Eye (tissue), 1 donor: Measurements from ENCODE around the gene SPZ1.
"Not testable (repeated sequence)": the region's sequence is repeated elsewhere in the genome, so short reads cannot be mapped to it uniquely, and the experiment has no call there.

ENCODE experiments used
- DNase-seq: peaks from one replicate; pipeline ENCODE4 v3.0.0-alpha.2; 2015

The SPZ1 gene

GRCh38 chr5:80339116-80339515, 19.3 kb downstream of the SPZ1 start:
- no peak for DNase-seq

- DNase-seq, result no peak
Measured at GRCh38 chr5:80341016-80341775, 21.4 kb downstream of the SPZ1 start.

DNA sequence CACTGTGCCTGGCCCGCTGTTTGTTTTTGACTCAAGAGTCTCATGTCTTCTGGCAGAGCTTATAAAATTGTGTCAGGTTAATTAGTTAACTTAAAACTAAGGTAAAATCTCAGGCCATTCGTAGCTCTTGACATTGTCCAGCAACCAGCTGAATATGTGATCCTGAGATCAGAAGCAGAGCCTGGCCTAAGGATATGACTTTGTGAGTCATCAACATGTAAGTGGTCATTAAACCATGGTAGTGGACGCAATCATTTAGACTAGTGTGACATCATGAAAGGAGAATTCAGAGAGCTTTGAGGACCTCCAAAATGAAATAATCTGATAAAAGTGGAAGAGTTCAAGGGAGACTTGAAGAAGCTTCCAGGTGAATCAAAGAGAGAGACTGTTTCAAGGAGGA, 23.3 kb downstream of the SPZ1 start:
- no peak for DNase-seq

DNA sequence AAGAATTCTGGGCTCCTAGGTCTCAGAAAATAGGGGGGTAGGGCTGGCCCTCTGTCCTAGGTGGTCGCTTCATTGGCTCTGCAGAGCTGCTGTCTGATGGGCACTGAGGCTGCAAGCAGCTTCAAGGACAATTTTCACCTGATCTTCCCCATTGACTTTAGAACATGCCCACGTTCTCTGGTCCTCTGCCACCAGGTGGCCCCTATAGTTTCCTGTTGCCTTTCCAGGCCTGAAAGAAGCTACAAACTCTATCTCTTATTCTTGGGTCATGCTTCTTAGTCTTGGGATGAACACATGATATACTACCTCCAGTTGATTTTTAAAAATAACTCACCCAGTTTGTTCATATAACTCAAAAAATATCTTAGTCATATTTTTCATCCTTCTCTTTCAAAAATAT, 26.3 kb downstream of the SPZ1 start:
- no peak for DNase-seq

GRCh38 chr5:80348171-80348570, 28.4 kb downstream of the SPZ1 start:
- DNase-seq, result no peak

DNA sequence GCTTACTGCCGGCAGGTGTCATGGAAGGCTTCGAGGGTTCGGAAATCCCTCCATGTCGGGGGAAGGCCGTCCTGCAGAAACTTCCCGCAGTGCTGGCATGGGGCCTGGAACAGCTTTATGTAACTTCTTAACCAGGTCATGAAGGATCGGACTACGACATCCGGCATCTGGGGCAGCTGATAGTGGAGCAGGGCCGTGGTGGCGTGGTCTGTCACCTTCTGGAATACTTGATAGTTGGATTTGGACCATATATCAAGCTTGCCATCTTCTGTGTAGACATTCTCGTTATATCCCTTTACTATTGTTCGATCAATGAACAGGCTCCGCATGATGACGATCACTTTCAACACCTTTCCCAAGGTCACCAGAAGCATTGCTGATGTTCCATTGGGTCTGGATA, 31.2 kb downstream of the SPZ1 start:
- not testable (repeated sequence) for DNase-seq

GRCh38 chr5:80355686-80356085, 35.9 kb downstream of the SPZ1 start:
- no peak for DNase-seq

DNA sequence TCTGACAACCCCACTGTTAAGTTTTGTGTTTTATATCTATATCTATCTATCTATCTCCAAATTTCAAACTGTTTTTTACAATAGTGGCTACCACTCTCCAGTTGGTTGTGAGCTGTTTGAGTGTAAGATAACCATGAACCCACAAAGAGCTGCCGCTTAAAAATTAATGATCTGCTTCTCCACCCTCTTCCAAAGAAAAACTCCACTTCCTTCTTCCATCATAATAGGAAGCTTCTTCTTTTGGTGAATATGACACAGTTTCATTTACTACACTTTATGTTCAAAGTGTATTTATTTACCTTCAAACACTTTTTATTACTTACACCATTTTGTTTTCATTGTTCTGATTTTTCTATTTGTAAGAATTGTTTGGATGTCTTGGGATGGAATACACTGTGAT, 37.9 kb downstream of the SPZ1 start:
- no peak for DNase-seq

DNA sequence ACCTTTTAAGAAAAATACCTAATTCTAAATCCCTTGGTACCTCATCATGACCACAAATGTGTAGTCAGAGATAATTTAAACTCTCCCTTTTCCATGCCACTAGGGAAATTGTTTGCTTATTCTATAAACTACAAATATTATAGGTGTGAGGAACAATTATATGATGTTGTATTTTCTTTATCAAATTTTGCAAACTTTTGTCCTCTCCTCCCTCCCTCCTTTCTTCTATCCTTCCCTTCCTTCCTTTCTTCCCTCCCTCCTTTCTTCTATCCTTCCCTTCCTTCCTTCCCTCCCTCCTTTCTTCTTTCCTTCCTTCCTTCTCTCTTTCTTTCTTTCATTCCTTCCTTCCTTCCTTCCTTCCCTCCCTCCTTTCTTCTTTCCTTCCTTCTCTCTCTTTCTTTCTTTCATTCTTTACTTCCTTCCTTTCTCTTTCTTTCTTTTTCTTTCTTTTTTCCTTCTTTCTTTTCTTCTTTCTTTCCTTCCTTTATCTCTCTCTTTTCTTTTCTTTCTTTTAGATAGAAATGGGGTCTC, 41.2 kb downstream of the SPZ1 start:
- no peak for DNase-seq

DNA sequence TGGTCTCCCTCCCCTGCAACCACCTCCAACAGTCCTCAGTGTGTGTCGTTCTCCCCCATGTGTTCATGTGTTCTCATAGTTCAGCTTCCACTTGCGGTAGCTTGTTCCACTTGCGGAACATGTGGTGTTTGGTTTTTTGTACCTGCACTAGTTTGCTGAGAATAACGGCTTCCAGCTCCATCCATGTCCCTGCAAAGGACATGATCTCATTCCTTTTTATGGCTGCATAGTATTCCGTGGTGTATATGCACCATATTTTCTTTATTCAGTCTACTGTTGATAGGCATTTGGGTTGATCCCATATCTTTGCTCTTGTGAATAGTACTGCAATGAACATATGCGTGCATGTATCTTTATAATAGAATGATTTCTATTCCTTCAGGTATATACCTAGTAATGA, 45.1 kb downstream of the SPZ1 start:
- DNase-seq, result no peak

- no peak for DNase-seq
Measured at GRCh38 chr5:80368661-80369480, 49.1 kb downstream of the SPZ1 start.

- DNase-seq, result peak; percentile 54
Measured at GRCh38 chr5:80369521-80369920, 49.7 kb downstream of the SPZ1 start.

DNA sequence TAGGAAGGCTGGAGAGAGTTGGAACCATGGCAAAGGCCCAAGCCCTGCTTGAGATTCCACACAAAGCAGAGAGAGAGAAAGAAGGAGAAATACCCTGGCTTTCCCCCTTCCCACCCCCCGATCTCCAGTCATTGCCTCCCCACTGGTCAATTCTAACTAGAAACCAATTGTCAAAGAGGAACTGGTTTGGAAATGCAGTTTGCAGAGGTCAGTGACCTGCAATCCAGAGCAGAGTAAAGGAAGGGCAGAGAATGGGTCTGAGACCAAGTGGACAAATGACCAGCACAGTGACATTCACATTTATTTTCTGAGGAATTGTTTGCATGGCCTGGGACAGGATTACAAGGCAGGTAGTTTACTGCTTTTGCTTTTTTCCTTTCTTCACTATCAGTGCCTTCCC, 50.6 kb downstream of the SPZ1 start:
- no peak for DNase-seq
